Neural crest cell (in vitro differentiated cells): ENCODE measurements around the gene TUBGCP3. TPM values are rescaled to one million over a fixed set of nuclear protein-coding genes. Genes with fewer than 3 reads are reported as not detected.
"Not testable (repeated sequence)": the region's sequence is repeated elsewhere in the genome, so short reads cannot be mapped to it uniquely, and the experiment has no call there.

ENCODE experiments used
- DNase-seq: peaks from one replicate; pipeline ENCODE4 v3.0.0; 2021; ENCODE audit warnings: low read depth, mixed read lengths, low spot score
- H3K27ac Mint-ChIP-seq: one replicate; pipeline ENCODE4 v1.8.0; 2021; ENCODE audit warnings: mild to moderate bottlenecking, mixed read lengths; ENCODE audit not compliant: unreplicated experiment
- H3K27me3 Mint-ChIP-seq: 2 replicates; pipeline ENCODE4 v1.8.0; 2021; ENCODE audit warnings: low read depth, mild to moderate bottlenecking, mixed read lengths
- H3K36me3 Mint-ChIP-seq: 2 replicates; pipeline ENCODE4 v1.8.0; 2021; ENCODE audit warnings: low read depth, mild to moderate bottlenecking, mixed read lengths
- H3K4me1 Mint-ChIP-seq: 2 replicates; pipeline ENCODE4 v1.8.0; 2021; ENCODE audit warnings: mixed read lengths
- H3K4me3 Mint-ChIP-seq: one replicate; pipeline ENCODE4 v1.8.0; 2021; ENCODE audit warnings: mild to moderate bottlenecking, mixed read lengths
- H3K9me3 Mint-ChIP-seq: 2 replicates; pipeline ENCODE4 v1.8.0; 2021; ENCODE audit warnings: mixed read lengths
- total RNA-seq: library from RNA; stranded (reverse); gene quantifications from 2 replicates; pipeline ENCODE4 v1.2.1, GENCODE V29; 2021
- TF ChIP-seq, protein P1 (sequence below): fragments of 200-600 bp; sonication (generic); conservative IDR thresholded peaks from 2 replicates; pipeline ENCODE4 v1.5.0; 2021; ENCODE audit warnings: antibody characterized with exemption, mild to moderate bottlenecking

TUBGCP3 gene
- total RNA-seq, 1 donor from 2014 or later, result 43.9 TPM

- Mint-ChIP-seq H3K4me1 (no peaks in the 10 kb centered on the region), H3K4me3 (no peak overlapping the region), H3K27ac (no peak overlapping the region), H3K9me3 (no peaks in the 10 kb centered on the region), H3K27me3 (no peaks in the 10 kb centered on the region), H3K36me3 (peaks cover 11% of the 10 kb centered on the region)
- DNase-seq, result no peak
- TF ChIP-seq, protein P1, sequence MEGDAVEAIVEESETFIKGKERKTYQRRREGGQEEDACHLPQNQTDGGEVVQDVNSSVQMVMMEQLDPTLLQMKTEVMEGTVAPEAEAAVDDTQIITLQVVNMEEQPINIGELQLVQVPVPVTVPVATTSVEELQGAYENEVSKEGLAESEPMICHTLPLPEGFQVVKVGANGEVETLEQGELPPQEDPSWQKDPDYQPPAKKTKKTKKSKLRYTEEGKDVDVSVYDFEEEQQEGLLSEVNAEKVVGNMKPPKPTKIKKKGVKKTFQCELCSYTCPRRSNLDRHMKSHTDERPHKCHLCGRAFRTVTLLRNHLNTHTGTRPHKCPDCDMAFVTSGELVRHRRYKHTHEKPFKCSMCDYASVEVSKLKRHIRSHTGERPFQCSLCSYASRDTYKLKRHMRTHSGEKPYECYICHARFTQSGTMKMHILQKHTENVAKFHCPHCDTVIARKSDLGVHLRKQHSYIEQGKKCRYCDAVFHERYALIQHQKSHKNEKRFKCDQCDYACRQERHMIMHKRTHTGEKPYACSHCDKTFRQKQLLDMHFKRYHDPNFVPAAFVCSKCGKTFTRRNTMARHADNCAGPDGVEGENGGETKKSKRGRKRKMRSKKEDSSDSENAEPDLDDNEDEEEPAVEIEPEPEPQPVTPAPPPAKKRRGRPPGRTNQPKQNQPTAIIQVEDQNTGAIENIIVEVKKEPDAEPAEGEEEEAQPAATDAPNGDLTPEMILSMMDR, result no peak
Observed at GRCh38 chr13:112556600-112556999, 31.4 kb downstream of the TUBGCP3 start.

DNA sequence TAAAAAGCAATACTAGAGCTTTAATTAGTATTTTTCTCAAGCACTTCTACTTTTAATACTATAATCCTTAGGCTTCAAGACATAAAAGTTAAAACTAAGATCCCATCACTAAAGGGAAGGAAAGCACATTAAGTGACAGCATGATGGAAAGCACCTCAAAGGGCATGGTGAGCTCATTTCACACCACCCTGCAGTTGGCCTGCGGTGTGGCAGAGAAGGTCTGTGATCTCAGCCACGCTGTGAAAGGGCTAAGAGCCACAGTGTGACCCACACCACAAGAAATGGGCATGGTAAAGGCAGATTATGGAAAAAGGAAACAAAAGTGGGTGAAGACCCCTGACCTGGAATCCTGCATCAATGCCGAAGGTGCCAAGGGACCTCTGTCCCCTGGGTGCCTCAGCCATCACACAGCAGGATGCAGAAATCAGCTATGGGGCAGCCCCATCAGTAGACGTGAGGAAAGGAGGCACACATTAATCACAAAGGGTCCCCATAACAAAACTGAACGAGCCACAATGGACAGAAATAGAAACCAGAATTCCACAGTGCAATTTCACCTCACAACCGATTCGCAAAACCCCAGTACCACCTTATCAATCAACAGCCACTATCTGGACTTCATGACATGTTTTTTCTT lies 33.6 kb downstream of the TUBGCP3 start:
- H3K27me3 Mint-ChIP-seq, result no peaks in the 10 kb centered on the region
- H3K27ac Mint-ChIP-seq, result no peak overlapping the region
- H3K4me1 Mint-ChIP-seq, result no peaks in the 10 kb centered on the region
- no peak overlapping the region for H3K4me3 Mint-ChIP-seq
- no peaks in the 10 kb centered on the region for H3K9me3 Mint-ChIP-seq
- TF ChIP-seq, protein P1, result no peak
- H3K36me3 Mint-ChIP-seq, result peaks cover 20% of the 10 kb centered on the region
- no peak for DNase-seq

DNA sequence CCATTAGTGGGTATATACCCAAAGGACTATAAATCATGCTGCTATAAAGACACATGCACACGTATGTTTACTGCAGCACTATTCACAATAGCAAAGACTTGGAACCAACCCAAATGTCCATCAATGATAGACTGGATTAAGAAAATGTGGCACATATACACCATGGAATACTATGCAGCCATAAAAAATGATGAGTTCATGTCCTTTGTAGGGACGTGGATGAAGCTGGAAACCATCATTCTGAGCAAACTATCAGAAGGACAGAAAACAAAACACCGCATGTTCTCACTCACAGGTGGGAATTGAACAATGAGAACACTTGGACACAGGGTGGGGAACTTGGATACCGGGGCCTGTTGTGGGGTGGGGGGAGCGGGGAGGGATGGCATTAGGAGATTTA lies 39.0 kb downstream of the TUBGCP3 start:
- not testable (repeated sequence) for H3K9me3 Mint-ChIP-seq, H3K27me3 Mint-ChIP-seq, H3K4me1 Mint-ChIP-seq, H3K4me3 Mint-ChIP-seq, DNase-seq, H3K27ac Mint-ChIP-seq
- peaks cover 40% of the 10 kb centered on the region for H3K36me3 Mint-ChIP-seq

- Mint-ChIP-seq H3K9me3 (no peaks in the 10 kb centered on the region), H3K27ac (no peak overlapping the region), H3K36me3 (peaks cover 32% of the 10 kb centered on the region), H3K4me3 (no peak overlapping the region), H3K4me1 (no peaks in the 10 kb centered on the region), H3K27me3 (no peaks in the 10 kb centered on the region)
- no peak for DNase-seq
- TF ChIP-seq, protein P1, result no peak
Observed at GRCh38 chr13:112545856-112546255, 42.1 kb downstream of the TUBGCP3 start.

DNA sequence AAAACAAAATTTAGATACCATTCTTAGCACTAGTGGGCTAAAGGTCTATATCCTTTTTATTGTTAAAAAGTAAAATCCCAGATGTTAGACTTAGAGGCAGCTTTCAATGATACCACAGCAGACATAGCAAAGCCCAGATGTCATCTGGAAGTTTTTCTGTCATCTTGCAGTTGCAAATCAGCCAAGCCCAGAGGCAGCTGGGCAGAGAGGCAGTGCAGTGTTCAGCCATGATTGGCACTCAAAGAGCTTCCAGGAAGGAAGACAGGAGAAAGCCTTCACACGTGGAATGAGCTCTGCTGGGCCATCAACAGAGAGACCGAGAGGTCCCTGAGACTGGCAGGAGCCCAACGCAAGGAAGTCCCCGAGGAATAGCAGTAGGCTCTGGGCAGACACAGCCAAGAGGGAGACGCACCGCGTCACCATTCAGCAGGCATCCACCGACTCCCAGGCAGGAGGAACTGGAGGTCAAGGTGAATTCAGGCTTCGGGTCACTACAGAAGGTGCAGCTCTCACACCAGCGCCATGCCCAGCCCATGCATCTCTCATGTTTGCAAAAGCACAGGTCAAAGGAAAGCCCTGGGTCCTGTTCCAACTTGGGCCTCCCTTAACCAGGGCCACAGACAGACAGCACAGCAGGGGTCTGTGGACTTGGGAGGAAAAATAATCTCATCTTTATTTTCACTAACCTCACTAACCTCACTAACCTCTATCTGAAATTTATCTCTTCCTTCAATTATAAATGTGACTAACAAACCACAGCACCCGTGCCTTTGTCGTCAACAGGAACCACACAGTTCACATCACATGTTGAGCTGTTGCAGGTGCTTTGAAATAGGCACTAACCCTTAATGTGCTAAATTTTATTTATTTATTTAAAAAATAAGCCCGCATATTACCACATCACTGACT lies 54.9 kb downstream of the TUBGCP3 start:
- TF ChIP-seq, protein P1, result no peak
- Mint-ChIP-seq H3K4me3 (no peak overlapping the region), H3K27me3 (no peaks in the 10 kb centered on the region), H3K27ac (no peak overlapping the region), H3K9me3 (no peaks in the 10 kb centered on the region), H3K4me1 (no peaks in the 10 kb centered on the region), H3K36me3 (peaks cover 2% of the 10 kb centered on the region)
- no peak for DNase-seq

- H3K27me3 Mint-ChIP-seq, result no peaks in the 10 kb centered on the region
- no peak overlapping the region for H3K4me3 Mint-ChIP-seq
- no peak overlapping the region for H3K27ac Mint-ChIP-seq
- TF ChIP-seq, protein P1, result no peak
- H3K36me3 Mint-ChIP-seq, result no peaks in the 10 kb centered on the region
- no peak for DNase-seq
- H3K9me3 Mint-ChIP-seq, result no peaks in the 10 kb centered on the region
- H3K4me1 Mint-ChIP-seq, result no peaks in the 10 kb centered on the region
Observed at GRCh38 chr13:112531263-112531794, 56.6 kb downstream of the TUBGCP3 start.
